DLD1 (cell line): ENCODE results near the gene DBET.
"Not testable (repeated sequence)": the region's sequence is repeated elsewhere in the genome, so short reads cannot be mapped to it uniquely, and the experiment has no call there.

Experiments used
- in situ Hi-C: cut with HindIII; loops from 2 replicates; pipeline ENCODE4 v1.10.0; 2017; ENCODE audit warnings: low sequenced_read_pairs

Gene DBET

DNA sequence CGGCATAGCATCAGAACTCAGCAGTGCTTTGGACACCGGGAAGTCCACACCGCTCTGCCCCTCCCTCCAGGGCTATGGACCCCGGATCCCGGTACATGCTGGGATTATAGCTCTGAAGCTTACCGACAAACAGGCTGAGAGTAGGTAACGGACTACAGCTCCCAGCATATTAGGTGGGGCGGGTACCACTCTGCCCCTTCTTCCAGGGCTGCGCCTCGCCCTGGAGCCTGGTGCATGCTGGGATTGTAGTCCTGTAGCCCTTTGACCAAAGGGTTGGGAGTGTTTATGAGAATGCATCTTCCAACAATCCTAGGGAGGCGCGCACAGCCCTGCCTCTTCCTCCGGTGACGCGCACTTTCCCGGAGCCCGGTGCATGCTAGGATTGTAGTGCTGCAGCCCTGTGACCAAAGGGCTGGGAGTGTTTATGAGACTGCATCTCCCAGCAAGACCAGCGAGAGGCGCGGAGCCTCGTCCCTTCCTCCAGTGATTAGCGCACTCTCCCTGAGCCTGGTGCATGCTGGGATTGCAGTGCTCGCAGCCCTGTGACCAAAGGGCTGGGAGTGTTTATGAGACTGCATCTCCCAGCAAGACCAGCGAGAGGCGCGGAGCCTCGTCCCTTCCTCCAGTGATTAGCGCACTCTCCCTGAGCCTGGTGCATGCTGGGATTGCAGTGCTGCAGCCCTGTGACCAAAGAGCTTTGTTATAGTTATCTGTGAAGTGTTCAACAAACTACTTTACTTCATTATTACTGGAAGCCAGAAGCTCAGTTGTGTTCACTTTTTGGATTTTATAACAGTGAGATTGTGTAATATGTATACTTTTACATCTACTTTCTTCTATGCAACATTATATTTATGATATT lies 14.7 kb upstream of the DBET start:
- in situ Hi-C loops: not testable (repeated sequence)

DNA sequence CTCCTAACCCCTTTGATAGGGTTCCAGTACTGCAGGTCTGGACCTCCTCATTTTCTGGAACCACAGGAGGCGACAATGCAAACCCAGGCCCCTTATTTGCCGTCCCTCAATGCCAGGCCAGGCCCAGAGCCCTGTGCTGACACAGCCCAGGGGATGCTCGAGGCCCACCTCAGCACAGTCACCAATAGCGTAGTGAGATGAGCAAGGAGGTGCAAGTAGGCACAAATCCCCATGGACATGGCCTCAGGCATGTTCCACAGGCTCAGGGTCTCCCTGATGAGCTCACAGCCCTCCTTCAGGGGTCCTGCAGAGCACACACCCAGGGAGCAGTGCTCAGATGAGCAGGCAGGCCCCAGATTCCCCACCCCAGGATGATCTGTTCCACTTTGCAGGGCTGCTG lies 5.3 kb upstream of the DBET start:
- in situ Hi-C loops: not testable (repeated sequence)

DNA sequence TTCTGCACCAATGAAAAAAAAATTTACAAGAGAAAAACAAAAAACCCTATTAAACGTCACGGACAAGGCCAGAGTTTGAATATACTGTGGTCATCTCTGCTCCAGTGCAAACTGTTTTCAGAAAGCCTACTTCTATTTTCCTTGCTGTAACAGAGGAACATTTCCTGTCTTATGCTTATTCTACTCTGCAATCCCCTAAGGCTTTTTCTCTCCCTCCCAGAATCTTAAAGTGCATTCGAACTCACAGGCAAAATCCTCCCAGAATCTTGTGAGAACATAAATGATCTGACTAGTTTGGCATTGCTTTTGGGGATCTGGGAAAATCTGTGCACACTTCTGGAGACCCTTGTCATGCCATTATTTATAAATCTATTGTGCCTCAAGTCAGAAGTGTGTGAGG lies 503 bp downstream of the DBET start:
- in situ Hi-C loops: not testable (repeated sequence)

DNA sequence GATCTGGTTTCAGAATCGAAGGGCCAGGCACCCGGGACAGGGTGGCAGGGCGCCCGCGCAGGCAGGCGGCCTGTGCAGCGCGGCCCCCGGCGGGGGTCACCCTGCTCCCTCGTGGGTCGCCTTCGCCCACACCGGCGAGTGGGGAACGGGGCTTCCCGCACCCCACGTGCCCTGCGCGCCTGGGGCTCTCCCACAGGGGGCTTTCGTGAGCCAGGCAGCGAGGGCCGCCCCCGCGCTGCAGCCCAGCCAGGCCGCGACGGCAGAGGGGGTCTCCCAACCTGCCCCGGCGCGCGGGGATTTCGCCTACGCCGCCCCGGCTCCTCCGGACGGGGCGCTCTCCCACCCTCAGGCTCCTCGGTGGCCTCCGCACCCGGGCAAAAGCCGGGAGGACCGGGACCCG lies 4.0 kb downstream of the DBET start:
- in situ Hi-C loops: not testable (repeated sequence)

DNA sequence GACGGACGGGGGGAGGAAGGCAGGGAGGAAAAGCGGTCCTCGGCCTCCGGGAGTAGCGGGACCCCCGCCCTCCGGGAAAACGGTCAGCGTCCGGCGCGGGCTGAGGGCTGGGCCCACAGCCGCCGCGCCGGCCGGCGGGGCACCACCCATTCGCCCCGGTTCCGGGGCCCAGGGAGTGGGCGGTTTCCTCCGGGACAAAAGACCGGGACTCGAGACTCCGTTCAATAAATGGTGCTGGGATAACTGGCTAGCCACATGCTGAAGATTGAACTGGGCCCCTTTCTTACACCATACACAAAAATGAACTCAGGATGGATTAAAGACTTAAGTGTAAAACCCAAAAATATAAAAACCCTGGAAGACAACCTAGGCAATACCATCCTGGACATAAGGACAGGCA lies 28.8 kb downstream of the DBET start:
- in situ Hi-C loops: not testable (repeated sequence)

DNA sequence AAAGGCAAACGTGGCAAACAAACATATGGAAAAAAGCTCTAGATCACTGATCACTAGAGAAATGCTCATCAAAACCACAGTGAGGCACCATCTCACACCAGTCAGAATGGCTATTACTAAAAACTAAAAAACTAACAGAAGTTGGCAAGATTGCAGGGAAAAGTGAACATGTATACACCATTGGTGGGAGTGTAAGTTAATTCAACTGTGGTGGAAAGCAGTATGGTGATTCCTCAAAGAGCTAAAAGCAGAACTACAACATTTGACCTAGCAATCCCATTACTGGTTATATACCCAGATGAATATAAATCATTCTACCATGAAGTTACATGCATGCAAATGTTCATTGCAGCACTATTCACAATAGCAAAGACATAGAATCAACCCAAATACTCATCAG lies 29.7 kb downstream of the DBET start:
- in situ Hi-C loops: not testable (repeated sequence)

DNA sequence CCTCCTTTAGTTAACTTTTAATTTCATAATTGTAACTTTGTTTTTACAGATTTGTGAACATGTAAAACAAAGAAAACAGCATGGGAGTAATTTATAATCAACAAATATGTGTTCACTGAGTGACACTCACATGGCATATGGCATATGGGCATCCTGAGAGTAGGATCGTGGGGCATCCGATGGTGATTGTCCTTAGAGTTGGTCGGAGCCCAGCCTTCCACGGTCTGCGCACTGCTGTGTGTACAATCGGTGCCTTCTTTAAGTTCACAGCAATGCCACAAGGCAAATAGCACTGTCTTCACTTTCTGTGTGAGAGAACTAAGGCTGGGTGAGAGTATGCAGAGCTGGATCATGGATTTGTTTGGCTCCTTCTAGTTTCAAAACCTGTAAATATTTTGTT lies 31.0 kb downstream of the DBET start:
- in situ Hi-C loops: not testable (repeated sequence)

DNA sequence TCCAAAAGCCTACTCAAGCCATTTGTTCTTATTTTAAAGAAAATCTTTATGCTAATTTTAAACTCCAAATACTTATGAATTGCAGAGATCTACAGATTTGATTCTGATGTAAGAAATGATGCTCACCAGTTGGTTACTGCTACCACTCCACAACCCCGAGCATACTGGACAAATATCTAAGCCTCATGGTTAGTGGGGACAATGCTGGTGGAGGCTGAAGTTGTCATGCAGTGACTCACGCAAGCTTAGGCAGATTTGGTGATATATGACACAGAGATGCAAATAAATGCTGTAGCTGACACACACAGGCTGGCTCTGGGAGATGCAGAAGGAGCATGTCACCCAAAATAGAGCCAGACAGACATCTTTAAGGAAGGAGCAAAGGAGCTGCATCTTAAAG lies 35.3 kb downstream of the DBET start:
- in situ Hi-C loops: not testable (repeated sequence)

DNA sequence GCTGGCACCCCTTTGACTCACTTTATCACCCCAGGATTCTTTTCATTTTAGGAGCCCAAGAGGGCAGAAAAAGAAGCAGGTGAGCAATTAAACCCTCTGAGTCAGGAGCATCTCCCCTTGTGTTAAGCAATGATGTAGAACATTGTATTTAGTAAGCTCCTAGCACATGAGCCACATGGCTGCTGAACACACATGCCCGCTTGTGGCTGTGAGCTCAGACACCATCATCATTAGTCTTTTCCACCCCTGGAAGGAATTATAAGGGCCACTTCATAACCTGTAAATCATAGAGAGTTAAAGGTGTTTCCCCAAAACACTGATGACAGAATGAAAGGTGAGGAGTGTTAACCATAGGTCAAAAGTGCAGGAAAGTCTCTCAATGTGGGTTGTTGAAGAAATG lies 37.2 kb downstream of the DBET start:
- in situ Hi-C loops: not testable (repeated sequence)

DNA sequence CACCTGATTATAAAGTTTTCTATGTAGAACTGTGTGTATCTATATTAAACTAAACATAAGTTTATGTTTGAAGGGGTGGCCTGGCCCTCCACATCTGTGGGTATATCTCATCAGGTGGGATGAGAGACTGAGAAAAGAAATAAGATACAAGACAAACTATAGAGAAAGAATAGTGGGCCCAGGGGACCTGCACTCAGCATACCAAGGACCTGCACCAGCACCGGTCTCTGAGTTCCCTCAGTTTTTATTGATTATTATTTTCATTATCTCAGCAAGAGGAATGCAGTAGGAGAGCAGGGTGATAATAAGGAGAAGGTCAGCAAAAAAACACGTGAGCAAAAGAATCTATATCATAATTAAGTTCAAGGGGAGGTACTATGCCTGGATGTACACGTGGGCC lies 41.9 kb downstream of the DBET start:
- in situ Hi-C loops: not testable (repeated sequence)

DNA sequence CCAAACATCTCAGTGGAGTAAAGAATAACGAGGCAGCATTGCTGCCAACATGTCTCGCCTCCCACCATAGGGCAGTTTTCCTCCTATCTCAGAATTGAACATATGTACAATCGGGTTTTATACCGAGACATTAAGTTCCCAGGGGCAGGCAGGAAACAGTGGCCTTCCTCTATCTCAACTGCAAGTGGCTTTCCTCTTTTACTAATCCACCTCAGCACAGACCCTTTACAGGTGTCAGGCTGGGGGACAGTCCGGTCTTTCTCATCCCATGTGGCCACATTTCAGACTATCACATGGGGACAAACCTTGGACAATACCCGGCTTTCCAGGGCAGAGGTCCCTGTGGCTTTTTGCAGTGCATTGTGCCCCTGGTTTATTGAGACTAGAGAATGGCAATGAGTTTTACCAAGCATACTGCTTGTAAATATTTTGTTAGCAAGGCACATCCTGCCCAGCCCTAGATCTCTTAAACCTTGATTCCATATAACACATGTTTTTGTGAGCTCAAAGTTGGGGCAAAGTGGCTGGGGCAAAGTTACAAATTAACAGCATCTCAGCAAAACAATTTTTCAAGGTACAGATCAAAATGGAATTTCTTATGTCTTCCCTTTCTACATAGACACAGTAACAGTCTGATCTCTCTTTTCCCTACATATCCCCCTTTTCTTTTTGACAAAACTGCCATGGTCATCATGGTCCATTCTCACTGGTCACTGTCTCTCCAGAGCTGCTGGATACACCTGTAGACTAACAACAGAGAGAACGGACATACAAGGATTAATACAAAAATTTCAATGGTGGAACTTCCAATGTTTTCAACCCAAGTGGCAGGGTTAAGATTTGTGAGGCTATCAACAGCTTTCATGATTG lies 42.5 kb downstream of the DBET start:
- in situ Hi-C loops: not testable (repeated sequence)

DNA sequence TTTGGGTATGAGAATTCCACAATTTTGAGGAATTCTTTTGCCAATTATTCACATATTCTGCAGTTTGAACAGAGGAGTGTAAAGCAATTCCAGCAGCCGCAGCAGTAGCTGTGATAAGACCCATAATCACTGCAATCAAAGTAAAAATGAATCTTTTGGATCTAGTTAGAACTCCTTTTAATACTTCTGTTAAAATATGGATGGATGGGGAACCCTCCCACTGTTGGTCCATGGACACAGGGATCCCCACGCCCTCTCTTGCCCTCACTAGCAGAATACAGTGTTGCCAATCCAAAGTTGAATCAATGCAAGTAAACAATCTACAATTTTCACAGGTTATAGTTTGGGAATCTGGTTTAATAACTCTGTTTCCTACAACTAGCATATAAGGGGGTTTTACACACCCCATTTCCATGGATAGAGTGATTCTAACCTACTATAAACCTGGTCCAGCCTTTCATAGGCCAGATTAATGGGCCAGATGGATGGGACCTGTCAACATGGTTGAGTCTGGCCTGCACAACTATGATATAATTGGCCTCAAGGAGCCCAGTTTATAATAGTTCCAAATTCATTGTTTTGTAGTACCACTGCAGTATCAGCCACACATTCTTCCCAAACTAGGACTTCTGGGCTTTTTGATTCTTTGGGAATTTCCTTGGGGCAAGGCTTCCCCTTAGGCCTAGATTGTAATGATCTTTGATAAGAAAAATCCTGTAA lies 43.6 kb downstream of the DBET start:
- in situ Hi-C loops: not testable (repeated sequence)

DNA sequence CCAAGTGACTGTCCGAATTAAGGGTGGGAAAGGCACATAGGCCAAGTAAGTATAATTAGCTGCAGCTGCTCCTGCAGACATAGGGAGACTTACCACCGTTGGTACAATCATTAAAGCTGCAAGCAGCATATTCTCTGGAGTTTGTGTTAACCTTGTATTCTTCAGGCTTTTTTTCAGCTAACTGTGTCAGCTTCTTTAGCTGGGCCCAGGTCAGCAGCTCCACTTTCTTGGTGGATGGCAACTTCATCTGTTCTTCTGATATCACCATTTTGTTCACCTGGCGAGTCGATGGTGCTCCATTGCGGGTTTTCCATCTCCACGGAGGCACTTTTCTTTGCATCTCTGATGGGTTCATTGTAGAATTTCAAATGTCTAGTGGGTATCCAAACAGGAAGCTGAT lies 44.5 kb downstream of the DBET start:
- in situ Hi-C loops: not testable (repeated sequence)

DNA sequence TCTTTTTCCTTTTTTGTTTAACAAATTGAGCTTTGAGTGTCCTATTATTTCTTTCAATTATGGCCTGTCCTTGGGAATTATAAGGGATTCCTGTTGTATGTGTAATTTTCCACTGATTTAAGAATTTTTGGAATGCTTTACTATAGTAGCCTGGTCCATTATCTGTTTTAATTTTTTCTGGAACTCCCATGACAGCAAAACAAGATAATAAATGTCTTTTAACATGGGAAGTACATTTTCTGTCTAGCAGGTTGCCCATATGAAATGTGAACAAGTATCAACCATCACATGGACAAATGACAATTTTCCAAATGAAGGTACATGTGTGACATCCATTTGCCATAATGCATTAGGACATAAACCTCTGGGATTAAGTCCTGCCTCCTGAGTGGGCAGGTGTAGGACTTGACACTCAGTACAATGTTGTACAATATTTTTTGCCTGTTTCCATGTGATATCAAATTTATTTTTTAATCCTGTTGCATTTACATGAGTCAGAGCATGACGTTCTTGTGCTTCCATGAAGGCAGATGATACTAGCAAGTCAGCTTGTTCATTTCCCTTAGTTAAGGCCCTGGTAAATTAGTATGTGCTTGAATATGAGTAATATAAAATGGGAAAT lies 45.2 kb downstream of the DBET start:
- in situ Hi-C loops: not testable (repeated sequence)

DNA sequence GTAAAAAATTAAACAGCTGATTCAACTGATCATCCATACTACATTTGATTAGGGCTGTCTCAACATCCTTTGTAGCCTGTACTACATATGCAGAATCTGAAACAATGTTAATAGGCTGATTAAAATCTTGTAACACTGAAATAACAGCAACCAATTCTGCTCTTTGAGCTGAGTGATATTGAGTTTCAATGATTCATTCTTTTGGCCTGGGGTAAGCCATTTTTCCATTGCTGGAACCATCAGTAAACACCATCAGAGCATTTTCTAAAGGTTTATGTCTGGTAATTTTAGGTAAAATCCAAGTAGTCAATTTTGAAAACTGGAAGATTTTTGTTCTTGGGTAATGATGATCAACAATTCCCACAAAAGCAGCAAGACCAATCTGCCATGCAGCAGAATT lies 45.7 kb downstream of the DBET start:
- in situ Hi-C loops: not testable (repeated sequence)

DNA sequence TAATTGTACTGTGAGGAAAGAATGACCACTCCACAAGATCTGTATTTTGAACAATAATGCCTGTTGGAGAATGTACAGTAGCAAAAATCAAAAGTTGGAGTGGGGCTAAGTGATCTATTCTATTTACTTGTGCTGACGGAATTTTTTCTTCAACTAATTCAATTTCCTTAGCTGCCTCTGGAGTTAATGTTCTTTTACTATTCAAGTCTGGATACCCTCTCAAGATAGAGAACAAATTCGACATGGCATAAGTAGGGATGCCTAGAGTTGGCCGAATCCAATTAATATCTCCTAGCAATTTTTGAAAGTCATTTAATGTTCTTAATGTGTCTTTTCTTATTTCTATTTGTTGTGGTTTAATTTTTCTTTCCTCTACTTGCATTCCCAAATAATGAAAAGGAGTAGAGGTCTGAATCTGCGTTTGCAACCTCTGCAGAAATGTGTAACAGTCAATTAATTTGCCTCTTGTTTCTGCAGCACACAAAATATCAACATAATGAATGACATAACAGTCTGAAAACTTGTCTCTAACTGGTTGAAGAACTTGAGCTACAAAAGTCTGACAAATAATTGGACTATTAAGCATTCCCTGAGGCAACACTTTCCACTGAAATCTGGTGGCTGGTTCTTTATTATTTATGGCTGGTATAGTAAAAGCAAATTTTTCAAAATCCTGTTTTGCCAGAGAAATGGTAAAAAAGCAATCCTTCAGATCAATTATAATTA lies 46.4 kb downstream of the DBET start:
- in situ Hi-C loops: not testable (repeated sequence)

DNA sequence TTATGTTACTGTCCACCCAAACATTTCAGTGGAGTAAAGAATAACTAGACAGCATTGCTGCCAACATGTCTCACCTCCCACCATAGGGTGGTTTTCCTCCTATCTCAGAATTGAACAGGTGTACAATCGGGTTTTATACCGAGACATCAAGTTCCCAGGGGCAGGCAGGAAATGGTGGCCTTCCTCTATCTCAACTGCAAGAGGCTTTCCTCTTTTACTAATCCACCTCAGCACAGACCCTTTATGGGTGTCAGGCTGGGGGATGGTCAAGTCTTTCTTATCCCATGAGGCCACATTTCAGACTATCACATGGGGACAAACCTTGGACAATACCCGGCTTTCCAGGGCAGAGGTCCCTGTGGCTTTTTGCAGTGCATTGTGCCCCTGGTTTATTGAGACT lies 48.6 kb downstream of the DBET start:
- in situ Hi-C loops: not testable (repeated sequence)

DNA sequence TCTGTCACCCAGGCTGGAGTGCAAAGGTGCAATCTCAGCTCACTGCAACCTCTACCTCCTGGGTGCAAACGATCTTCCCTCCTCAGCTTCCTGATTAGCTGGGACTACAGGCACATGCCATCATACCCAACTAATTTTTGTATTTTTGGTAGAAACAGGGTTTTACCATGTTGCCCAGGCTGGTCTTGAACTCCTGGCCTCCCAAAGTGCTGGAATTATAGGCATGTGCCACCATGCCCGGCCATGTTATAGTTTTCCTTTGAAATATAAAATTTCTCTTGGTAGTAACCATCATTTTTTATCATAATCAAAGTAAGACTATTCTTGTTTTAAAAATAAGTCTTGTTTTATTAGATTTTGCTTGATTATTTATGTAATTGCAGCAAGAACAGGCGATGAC lies 50.7 kb downstream of the DBET start:
- in situ Hi-C loops: not testable (repeated sequence)
